ENCODE results near the gene TCL1A.
"Not testable (repeated sequence)": the region's sequence is repeated elsewhere in the genome, so short reads cannot be mapped to it uniquely, and the experiment has no call there.

The TCL1A gene

DNA sequence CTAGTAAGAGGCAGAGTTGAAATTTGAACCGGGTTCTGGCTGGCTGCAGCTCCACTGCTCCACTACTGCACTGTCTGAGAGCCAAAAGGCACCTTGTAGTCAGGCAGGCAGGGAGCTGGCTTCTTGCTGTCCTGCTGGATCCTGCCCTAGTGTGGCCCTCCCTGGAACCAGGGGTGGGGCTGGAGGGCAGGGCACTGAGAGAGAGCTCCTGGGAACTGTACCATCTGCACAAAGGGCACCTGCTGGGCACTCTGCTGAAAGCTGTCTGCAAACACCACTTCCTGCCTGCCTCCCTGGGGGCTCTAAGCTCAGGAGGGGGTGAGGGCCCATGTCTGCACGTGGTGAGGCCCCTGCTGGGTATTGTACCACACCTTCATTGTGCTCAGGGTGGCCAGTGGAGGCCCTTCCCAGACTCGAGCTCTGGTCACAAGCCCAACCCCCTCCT lies 46.7 kb downstream of the TCL1A start:
- DNase-seq (ENCODE audit: low read depth), result no peak

DNA sequence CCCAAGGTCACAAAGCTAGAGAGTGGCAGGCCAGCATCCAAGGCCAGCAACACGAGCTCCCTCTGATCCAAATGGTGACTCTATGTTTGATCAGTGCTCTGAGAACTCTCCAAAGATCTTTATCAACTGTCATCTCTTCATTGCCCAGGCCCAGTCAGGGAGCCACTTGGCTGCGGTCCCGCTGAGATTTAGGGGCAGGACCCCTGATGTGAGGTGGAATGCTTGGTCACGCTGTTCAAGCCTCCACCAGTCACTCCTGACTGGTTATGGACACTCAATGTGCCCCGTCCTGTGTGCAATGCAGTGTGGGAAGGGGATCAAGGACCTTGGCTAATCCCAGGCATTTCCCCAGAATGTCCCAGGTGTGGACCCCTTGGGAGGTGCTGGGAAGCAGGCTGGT lies 47.5 kb downstream of the TCL1A start:
- TF ChIP-seq, protein P1, sequence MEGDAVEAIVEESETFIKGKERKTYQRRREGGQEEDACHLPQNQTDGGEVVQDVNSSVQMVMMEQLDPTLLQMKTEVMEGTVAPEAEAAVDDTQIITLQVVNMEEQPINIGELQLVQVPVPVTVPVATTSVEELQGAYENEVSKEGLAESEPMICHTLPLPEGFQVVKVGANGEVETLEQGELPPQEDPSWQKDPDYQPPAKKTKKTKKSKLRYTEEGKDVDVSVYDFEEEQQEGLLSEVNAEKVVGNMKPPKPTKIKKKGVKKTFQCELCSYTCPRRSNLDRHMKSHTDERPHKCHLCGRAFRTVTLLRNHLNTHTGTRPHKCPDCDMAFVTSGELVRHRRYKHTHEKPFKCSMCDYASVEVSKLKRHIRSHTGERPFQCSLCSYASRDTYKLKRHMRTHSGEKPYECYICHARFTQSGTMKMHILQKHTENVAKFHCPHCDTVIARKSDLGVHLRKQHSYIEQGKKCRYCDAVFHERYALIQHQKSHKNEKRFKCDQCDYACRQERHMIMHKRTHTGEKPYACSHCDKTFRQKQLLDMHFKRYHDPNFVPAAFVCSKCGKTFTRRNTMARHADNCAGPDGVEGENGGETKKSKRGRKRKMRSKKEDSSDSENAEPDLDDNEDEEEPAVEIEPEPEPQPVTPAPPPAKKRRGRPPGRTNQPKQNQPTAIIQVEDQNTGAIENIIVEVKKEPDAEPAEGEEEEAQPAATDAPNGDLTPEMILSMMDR (conservative IDR thresholded peaks at IDR 0.05; ENCODE audit: low read depth, low read length), result no peak
- DNase-seq (ENCODE audit: low read depth), result no peak
- no peak overlapping the region for H3K4me3 ChIP-seq (ENCODE audit: low read length)

More for the DNA sequence above, 46.7 kb downstream of the TCL1A start:
- H3K4me3 ChIP-seq (ENCODE audit: low read length), result no peak overlapping the region
- TF ChIP-seq, protein P1 (conservative IDR thresholded peaks at IDR 0.05; ENCODE audit: low read depth, low read length), result no peak

DNA sequence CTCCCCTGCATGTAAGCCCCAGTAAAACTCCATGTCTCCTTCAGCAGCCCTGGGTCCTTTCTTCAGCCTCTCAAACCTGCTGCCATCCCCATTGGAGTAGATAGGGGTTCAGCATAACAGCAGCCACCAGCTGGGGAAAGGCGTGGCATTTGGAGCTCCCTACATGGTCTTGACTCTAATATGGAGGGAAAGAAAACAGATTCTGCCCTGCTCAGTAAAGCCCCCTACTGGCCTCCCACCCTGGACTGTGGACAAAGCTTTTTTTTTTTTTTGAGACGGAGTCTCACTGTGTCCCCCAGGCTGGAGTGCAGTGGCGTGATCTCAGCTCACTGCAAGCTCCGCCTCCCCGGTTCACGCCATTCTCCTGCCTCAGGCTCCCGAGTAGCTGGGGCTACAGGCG lies 48.4 kb downstream of the TCL1A start:
- not testable (repeated sequence) for H3K4me3 ChIP-seq (ENCODE audit: low read length); DNase-seq (ENCODE audit: low read depth)

DNA sequence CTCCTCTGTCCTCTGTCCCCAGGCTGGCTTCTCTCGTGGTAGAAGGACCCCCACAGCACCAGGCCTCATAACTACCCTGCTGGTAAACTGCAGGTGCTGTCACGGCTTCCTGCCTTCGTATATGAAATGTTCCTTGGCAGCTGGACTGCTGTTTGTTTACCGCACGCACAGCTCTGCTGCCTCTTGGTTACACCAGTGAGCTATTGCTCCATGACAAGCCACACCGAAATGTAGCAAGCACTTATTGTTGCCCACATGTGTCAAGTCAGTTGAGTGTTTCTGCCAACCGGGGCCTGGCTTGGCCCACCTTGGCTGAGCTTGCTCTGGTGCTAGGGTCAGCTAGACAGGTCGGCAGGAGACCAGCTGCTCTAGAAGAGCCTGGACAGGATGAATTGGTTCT lies 49.4 kb downstream of the TCL1A start:
- DNase-seq (ENCODE audit: low read depth), result no peak
- no peak overlapping the region for H3K4me3 ChIP-seq (ENCODE audit: low read length)
- TF ChIP-seq, protein P1 (conservative IDR thresholded peaks at IDR 0.05; ENCODE audit: low read depth, low read length), result no peak

DNA sequence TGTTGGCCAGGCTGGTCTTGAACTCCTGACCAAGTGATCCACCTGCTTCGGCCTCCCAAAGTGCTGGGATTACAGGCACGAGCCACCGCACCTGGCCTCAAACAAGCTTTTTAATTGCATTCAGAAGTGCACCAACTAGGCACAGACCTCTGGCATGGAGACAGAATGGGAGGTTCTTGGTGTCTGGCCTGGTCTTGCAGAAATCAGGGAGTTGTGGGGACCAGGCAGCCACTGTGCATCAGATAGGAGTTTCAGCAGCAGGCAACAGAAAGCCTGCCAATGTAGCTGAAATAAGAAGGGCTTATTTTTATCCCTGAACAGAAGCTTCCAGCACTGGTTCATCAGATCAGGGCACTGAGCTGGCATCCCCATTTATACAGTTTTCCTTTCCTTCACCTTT lies 49.9 kb downstream of the TCL1A start:
- no peak for DNase-seq (ENCODE audit: low read depth)
- TF ChIP-seq, protein P1 (conservative IDR thresholded peaks at IDR 0.05; ENCODE audit: low read depth, low read length), result no peak
- H3K4me3 ChIP-seq (ENCODE audit: low read length), result no peak overlapping the region

DNA sequence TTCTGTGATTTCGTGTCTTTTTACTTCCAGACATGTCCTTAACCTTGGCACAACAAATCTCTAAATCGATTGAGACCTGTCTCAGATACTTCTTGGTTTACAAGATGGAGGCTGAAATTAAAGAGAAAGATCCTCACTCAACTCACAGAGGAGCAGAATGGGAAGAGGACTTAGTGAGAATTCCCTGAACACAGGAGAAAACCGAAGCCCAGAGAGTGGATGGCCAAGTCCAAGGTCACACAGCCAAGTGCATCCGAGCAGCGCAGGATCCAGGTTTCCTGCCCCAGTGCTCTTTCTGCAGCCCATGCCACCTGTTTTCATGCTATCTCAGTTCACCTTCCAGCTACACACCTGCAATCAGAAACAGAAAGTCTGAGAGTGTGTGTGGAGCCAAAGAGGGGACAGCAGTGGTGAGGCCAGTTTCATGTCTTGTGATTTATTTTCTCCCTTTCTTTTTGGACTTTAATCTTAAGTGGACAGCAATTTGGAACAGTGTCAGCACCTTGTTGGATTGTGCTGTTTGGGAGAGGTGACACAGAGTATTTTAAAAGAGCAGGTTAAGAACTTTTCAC lies 50.6 kb downstream of the TCL1A start:
- TF ChIP-seq, protein P1 (conservative IDR thresholded peaks at IDR 0.05; ENCODE audit: low read depth, low read length), result no peak
- no peak for DNase-seq (ENCODE audit: low read depth)
- H3K4me3 ChIP-seq (ENCODE audit: low read length), result no peak overlapping the region

DNA sequence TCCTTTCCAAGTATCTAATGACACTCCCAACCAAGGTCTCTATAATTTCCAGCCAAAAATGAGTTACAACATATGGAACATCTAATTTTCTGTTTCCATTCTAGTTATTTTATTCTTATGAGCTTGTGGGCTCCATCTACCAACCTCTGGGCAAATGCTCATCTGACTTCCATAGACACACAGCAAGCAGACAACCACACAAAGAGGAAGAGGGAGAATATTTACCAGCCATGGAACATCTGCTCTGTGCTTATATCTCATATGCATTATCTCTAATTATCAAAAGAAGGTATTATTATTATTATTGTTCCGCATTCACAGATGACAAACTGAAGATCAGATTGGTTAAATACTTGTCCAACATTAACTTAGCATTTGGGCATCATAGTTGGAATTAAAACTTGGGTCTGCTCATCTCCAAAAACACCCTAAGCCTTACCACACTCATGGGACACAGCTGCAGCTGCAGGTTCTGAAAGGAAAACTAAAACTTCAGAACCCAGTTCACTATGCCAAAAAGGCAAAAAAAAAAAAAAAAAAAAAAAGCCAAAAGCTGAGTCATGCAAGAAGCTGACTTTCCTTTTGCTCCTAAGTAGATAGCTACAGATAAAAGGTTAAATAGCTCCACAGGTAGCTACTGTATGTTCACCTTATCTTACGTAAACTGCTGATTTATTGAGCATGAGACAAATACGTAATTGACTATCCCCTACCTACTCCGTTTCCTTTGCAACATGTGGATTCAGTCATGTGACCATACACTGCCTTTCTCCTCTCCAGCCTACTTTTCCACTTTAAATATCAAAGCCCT lies 51.3 kb downstream of the TCL1A start:
- no peak for DNase-seq (ENCODE audit: low read depth)
- H3K4me3 ChIP-seq (ENCODE audit: low read length), result no peak overlapping the region
- TF ChIP-seq, protein P1 (conservative IDR thresholded peaks at IDR 0.05; ENCODE audit: low read depth, low read length), result no peak

Measured in retinal pigment epithelial cell (primary cell).